Measurements from ENCODE around the gene MIGA2. TPM values are rescaled to one million over a fixed set of nuclear protein-coding genes. Genes with fewer than 3 reads are reported as not detected.

Gene MIGA2
- total and polyA plus RNA-seq, 5 donors, result 30.3 to 40.7 (median 35.8) TPM

DNA sequence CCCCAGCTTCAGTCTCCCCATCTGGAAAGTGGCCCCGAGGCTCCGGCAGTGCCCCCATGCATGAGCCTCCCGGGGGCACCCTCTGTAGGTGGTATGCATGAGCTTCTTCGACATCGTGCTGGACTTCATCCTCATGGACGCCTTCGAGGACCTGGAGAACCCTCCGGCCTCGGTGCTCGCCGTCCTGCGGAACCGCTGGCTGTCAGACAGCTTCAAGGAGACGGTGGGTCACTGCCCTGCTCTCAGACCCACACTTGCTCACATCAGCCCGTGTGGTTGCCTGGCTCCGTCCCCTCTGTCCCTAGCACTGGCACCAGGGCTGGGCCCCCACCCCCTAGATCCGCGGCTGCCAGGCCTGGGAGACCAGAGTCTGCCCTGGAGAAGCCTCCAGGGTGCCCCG lies 31.7 kb downstream of the MIGA2 start:
- intact Hi-C loops (cut with DNase I), result no loop called here
- Histone ChIP-seq H3K4me1 (ENCODE audit: control insufficient read depth, insufficient read depth, low read length) (no peaks in the 10 kb centered on the region), H3K9me3 (ENCODE audit: control insufficient read depth, low read length) (no peaks in the 10 kb centered on the region), H3K27me3 (ENCODE audit: control insufficient read depth, insufficient read depth) (no peaks in the 10 kb centered on the region), H3K27ac (ENCODE audit: low read length) (no peak overlapping the region), H3K4me3 (ENCODE audit: low read length) (no peak overlapping the region)
- no peak for ATAC-seq
- DNase-seq, result no peak
- WGBS, result 92% methylated on average over 19 of the region's 19 CpGs

DNA sequence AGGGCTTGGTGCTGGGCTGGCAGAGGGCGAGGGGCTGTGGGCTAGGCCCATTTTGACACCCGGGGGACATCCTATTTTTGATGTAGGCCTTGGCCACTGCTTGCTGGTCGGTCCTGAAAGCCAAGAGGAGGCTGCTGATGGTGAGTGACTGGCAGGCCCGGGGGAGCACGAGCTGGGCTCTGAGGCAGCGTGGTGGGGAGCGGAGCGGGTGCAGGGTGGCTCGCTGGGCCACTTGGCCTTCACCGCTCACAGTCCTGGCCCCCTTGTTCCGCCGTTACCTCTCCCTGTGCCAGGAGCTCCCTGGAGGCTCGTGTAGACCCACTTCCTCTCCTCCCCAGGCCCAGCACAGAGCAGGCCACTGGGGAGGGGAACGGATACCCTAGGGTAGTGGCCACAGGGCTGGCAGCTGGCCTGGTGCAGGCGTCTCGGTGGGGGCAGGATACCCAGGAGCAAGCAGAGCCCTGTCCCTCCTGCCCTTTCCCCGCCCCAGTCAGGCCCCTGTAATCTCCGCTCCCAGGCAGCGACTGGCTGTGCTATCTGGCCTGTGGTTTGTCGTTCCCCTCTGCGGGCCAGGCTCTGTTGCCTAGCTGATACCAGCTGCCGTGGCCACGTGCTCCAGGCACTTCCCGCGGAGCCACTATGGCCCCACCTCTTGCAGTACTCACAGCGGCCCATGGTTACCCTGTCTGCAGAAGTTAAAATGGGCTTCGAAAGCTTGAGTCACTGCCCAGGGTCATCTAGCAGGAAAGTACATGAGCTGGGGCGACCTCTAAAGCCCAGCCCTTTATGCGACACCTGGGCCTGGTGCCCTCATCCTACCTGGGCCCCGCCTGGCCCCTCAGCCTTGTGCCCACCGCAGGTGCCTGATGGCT lies 32.8 kb downstream of the MIGA2 start:
- no peak overlapping the region for H3K4me3 ChIP-seq (ENCODE audit: low read length)
- H3K9me3 ChIP-seq (ENCODE audit: control insufficient read depth, low read length), result no peaks in the 10 kb centered on the region

DNA sequence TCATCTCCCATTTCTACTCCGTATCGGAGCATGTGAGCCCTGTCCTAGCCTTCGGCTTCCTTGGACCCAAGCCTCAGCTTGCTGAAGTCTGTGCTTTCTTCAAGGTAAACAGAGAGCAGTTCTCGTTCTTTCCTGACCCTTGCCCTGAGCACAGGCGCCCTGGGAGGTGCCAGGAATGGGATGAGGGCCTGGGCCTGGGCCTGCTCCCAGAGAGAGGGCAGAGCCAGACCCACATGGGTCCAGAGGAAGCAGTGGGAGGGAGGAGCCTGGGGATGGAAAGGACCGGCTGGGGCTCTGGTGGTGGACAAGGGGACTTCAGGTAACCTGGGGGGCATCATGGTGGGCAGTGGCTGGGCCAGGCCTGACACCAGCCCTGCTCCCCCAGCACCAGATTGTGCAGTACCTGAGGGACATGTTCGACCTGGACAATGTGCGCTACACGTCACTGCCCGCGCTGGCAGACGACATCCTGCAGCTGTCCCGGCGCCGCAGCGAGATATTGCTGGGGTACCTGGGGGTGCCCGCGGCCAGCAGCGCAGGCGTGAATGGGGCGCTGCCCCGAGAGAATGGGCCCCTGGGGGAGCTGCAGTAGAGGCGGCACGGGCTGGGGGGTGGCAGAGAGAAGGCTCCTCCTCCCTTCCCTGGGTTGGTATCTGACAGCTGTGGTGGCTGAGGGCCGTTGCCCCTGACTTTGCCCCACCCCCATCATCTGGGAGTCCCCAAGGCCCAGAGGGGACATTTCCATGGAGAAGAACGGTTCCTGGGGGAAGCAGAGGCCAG lies 33.6 kb downstream of the MIGA2 start:
- no peaks in the 10 kb centered on the region for H3K27me3 ChIP-seq (ENCODE audit: control insufficient read depth, insufficient read depth)
- ATAC-seq (peak; percentile 18 to 28), DNase-seq (no peak)
- no peak overlapping the region for H3K4me3 ChIP-seq (ENCODE audit: low read length)
- peak overlapping the region; percentile 5 for H3K27ac ChIP-seq (ENCODE audit: low read length)
- no peaks in the 10 kb centered on the region for H3K9me3 ChIP-seq (ENCODE audit: control insufficient read depth, low read length)
- no peaks in the 10 kb centered on the region for H3K4me1 ChIP-seq (ENCODE audit: control insufficient read depth, insufficient read depth, low read length)
- intact Hi-C loops (cut with DNase I), result no loop called here
- WGBS, result 84% methylated on average over 26 of the region's 26 CpGs

More for the DNA sequence above, 32.8 kb downstream of the MIGA2 start:
- H3K4me1 ChIP-seq (ENCODE audit: control insufficient read depth, insufficient read depth, low read length), result no peaks in the 10 kb centered on the region
- DNase-seq (peak; percentile 74 to 91 (median 88)), ATAC-seq (peak; percentile 87 to 92)
- peak overlapping the region; percentile 44 for H3K27ac ChIP-seq (ENCODE audit: low read length)
- intact Hi-C loops (cut with DNase I), result no loop called here
- no peaks in the 10 kb centered on the region for H3K27me3 ChIP-seq (ENCODE audit: control insufficient read depth, insufficient read depth)
- 55% methylated on average over 31 of the region's 31 CpGs for WGBS

- H3K4me1 ChIP-seq (ENCODE audit: control insufficient read depth, insufficient read depth, low read length), result no peaks in the 10 kb centered on the region
- no peak overlapping the region for H3K27ac ChIP-seq (ENCODE audit: low read length)
- H3K9me3 ChIP-seq (ENCODE audit: control insufficient read depth, low read length), result no peaks in the 10 kb centered on the region
- ATAC-seq (no peak), DNase-seq (no peak)
- H3K4me3 ChIP-seq (ENCODE audit: low read length), result no peak overlapping the region
- intact Hi-C loops (cut with DNase I), result no loop called here
- H3K27me3 ChIP-seq (ENCODE audit: control insufficient read depth, insufficient read depth), result no peaks in the 10 kb centered on the region
- WGBS, result 74% methylated on average over 21 of the region's 21 CpGs
These were observed 34.5 kb downstream of the MIGA2 start for GRCh38 chr9:129070696-129071525.

DNA sequence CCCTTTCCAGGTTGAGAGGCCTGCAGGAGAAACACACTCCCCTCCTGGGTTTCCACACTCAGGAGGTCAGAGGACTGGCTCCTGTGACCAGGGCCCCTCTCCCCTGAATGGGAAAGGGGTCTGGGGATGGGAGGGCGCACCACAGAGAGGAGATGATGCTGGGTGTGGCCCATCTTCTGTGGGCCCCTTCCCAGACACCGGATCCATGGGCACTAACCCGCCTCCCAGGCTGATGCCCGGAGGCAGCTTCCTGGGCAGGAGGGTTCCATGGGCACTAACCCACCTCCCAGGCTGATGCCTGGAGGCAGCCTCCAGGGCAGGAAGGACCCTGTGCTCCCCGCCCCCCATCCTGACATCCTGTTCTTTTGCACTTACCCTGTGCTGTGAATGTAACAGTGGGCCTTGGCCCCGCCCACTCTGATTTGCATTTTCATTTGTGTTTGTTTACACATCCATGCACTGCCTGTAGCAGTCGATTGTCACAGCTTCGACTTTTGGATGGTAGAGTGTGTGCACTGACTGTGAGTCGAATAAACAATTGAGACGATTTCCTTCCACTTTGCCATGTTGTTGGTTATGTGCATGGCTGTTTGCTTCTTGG lies 35.2 kb downstream of the MIGA2 start:
- Histone ChIP-seq H3K27ac (ENCODE audit: low read length) (no peak overlapping the region), H3K4me1 (ENCODE audit: control insufficient read depth, insufficient read depth, low read length) (no peaks in the 10 kb centered on the region), H3K4me3 (ENCODE audit: low read length) (no peak overlapping the region), H3K27me3 (ENCODE audit: control insufficient read depth, insufficient read depth) (no peaks in the 10 kb centered on the region), H3K9me3 (ENCODE audit: control insufficient read depth, low read length) (no peaks in the 10 kb centered on the region)
- WGBS, result 66% methylated on average over 10 of the region's 10 CpGs
- intact Hi-C loops (cut with DNase I), result no loop called here
- no peak for DNase-seq
- no peak for ATAC-seq

DNA sequence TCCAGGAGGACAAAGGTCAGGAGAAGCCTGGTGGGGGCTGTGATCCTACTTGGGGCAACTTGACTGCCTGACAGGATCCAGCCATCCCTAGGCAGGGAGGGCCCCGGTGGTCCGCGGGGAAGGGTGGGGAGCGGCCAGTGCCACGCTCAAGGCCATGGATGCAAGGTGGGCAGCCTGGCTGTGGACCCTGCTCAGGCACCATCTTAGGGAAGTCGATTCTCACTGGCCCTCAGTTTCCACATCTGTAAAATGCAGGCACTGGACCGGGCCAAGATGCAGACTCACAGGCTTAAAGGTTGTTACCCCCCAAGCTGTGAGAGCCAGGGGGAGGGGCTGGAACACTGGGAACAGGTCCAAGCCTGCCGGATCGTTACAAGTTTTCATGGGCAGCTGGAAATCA lies 35.7 kb downstream of the MIGA2 start:
- DNase-seq (no peak), ATAC-seq (no peak)
- H3K27ac ChIP-seq (ENCODE audit: low read length), result no peak overlapping the region
- intact Hi-C loops (cut with DNase I), result no loop called here
- no peaks in the 10 kb centered on the region for H3K27me3 ChIP-seq (ENCODE audit: control insufficient read depth, insufficient read depth)
- no peak overlapping the region for H3K4me3 ChIP-seq (ENCODE audit: low read length)
- no peaks in the 10 kb centered on the region for H3K4me1 ChIP-seq (ENCODE audit: control insufficient read depth, insufficient read depth, low read length)
- WGBS, result 57% methylated on average over 9 of the region's 9 CpGs
- H3K9me3 ChIP-seq (ENCODE audit: control insufficient read depth, low read length), result no peaks in the 10 kb centered on the region

- Histone ChIP-seq H3K27me3 (ENCODE audit: control insufficient read depth, insufficient read depth) (no peaks in the 10 kb centered on the region), H3K4me1 (ENCODE audit: control insufficient read depth, insufficient read depth, low read length) (no peaks in the 10 kb centered on the region), H3K27ac (ENCODE audit: low read length) (no peak overlapping the region), H3K9me3 (ENCODE audit: control insufficient read depth, low read length) (no peaks in the 10 kb centered on the region), H3K4me3 (ENCODE audit: low read length) (no peak overlapping the region)
- WGBS, result 88% methylated on average over 8 of the region's 8 CpGs
- ATAC-seq (no peak), DNase-seq (no peak)
- intact Hi-C loops (cut with DNase I), result no loop called here
These were observed 37.0 kb downstream of the MIGA2 start for GRCh38 chr9:129073404-129073803.

DNA sequence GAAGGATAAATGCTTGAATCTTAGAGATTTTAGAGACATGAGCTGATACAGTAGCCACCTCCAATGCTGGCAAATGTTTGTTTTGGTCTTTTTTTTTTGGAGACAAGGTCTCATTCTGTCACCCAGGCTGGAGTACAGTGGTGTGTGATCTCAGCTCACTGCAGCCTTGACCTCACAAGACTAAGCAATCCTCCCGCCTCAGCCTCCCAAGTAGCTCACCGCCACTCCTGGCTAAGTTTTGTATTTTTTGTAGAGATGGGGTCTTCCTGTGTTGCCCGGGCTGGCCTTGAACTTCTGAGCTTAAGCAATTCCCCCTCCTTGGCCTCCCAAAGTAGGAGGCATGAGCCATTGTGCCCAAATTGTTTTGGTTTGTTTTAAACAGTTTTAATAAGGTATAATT lies 37.7 kb downstream of the MIGA2 start:
- WGBS, result 86% methylated on average over 3 of the region's 3 CpGs
- intact Hi-C loops (cut with DNase I), result no loop called here

DNA sequence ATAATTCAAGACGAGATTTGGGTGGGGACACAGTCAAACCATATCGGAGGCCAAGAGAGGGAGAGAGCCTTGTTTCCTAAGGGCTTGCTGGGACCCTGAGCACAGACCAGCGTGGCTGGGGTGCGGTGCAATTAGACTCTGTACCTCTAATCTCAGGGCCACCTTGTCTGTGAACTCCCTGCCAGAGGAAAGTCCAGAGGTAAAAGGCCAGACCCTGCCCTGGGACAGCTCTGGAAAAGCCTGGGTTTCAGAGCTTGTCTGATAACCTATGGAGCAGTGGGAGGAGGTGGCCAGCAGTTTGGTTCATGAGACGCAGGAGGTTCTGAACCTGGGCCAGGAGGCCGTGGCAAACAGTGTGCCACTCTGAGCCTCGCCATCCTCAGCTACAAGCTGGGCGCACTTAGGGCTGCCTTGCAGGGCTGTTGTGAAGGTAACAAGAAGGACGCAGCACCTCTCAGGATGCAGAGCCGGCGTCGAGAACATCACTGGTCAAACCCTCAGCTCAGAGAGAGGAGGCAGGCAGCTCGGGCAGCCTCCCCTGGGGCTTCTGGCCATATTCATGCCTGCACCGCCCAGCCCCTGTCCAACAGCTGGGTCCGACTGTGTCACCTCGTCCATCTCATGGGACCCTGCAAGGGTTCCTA lies 39.7 kb downstream of the MIGA2 start:
- DNase-seq, result no peak
- Histone ChIP-seq H3K27me3 (ENCODE audit: control insufficient read depth, insufficient read depth) (no peaks in the 10 kb centered on the region), H3K4me3 (ENCODE audit: low read length) (no peak overlapping the region), H3K9me3 (ENCODE audit: control insufficient read depth, low read length) (no peaks in the 10 kb centered on the region), H3K27ac (ENCODE audit: low read length) (no peak overlapping the region), H3K4me1 (ENCODE audit: control insufficient read depth, insufficient read depth, low read length) (no peaks in the 10 kb centered on the region)
- intact Hi-C loops (cut with DNase I), result no loop called here
- no peak for ATAC-seq
- 83% methylated on average over 16 of the region's 16 CpGs for WGBS

More for the DNA sequence above, 37.7 kb downstream of the MIGA2 start:
- Histone ChIP-seq H3K4me1 (ENCODE audit: control insufficient read depth, insufficient read depth, low read length) (no peaks in the 10 kb centered on the region), H3K4me3 (ENCODE audit: low read length) (no peak overlapping the region), H3K27ac (ENCODE audit: low read length) (no peak overlapping the region), H3K27me3 (ENCODE audit: control insufficient read depth, insufficient read depth) (no peaks in the 10 kb centered on the region), H3K9me3 (ENCODE audit: control insufficient read depth, low read length) (no peaks in the 10 kb centered on the region)
- ATAC-seq (no peak), DNase-seq (no peak)

GRCh38 chr9:129076640-129077037 lies 40.2 kb downstream of the MIGA2 start:
- Histone ChIP-seq H3K27me3 (ENCODE audit: control insufficient read depth, insufficient read depth) (no peaks in the 10 kb centered on the region), H3K4me1 (ENCODE audit: control insufficient read depth, insufficient read depth, low read length) (no peaks in the 10 kb centered on the region), H3K9me3 (ENCODE audit: control insufficient read depth, low read length) (no peaks in the 10 kb centered on the region), H3K4me3 (ENCODE audit: low read length) (no peak overlapping the region), H3K27ac (ENCODE audit: low read length) (no peak overlapping the region)
- intact Hi-C loops (cut with DNase I), result no loop called here
- no peak for DNase-seq
- no peak for ATAC-seq
- 90% methylated on average over 11 of the region's 11 CpGs for WGBS

Measured in right cardiac atrium (tissue), 5 donors.